ENCODE results near the gene DQX1. TPM values are rescaled to one million over a fixed set of nuclear protein-coding genes. Genes with fewer than 3 reads are reported as not detected.

Gene DQX1
- total and polyA plus RNA-seq, 4 donors = 0.12 to 0.34 (median 0.17) TPM; not detected in 1

DNA sequence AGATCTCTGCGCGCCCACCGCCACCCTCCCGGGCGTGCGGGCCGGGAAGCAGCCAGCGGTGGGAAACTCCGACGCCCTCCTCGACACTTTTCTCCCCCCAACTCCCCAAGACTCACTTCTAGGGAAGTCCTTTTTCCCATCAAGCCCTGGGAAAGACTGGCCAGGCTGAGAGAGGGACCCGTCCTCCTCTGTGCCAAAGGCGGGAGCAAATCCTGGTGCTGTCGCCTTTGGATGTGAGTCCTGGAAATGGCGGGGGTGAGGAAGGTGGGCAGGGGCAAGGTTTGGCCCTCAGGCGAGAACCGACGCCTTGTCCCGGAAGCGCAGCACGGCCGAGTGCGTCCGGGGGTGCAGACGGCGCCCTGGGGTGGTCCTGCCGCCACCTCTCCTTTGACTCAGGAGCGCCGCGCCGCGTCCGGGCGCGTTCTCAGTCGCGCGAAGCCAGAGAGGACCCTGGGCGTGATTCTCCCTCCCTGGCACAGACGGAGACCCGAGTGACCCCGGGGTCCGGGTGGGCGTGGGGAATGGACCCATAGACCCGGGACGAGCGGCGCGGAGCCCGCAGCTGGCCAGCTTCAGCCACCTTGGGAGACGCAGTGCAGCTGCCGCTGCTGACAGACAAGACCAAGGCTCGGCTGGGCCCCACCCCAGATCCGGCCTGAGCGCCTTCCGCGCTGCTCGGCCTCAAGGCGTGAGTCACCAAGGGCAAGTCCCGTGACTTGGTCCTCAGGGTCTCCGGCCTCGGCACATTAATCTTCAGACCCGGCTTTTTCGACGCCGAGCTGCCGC, 23.1 kb downstream of the DQX1 start:
- H3K9ac ChIP-seq (ENCODE audit: insufficient read depth in 1 of 2, low read length in 2 of 2) = no peak overlapping the region
- TF ChIP-seq CTCF (IDR thresholded peaks at IDR 0.05; ENCODE audit: control extremely low read depth, extremely low read depth) = no peak
- H3K9me3 ChIP-seq (ENCODE audit: control insufficient read depth in 4 of 4, insufficient read depth in 3 of 4, low read length in 3 of 4) = peaks cover 0 to 2% (median 0%) of the 10 kb centered on the region in 4 donors
- peaks cover 0 to 14% (median 8%) of the 10 kb centered on the region in 4 donors for H3K36me3 ChIP-seq (ENCODE audit: control insufficient read depth in 4 of 4, insufficient read depth in 4 of 4, low read length in 4 of 4)
- peaks cover 0 to 70% (median 65%) of the 10 kb centered on the region in 3 donors for H3K27me3 ChIP-seq (ENCODE audit: control insufficient read depth in 3 of 3, insufficient read depth in 3 of 3, low read length in 2 of 3)
- WGBS, 2 donors = 1% methylated on average over 65 to 67 of the region's 67 CpGs
- peak overlapping the region; percentile 56 for H3K4me3 ChIP-seq
- ATAC-seq (ENCODE audit: insufficient read depth, low FRiP score) = peak; percentile 66
- H3K27ac ChIP-seq (ENCODE audit: low read depth in 1 of 2, low read length in 1 of 2) = peak overlapping the region; percentile 73 to 75
- DNase-seq = peak; percentile 71 to 84 (median 76)
- peaks cover 5 to 40% (median 14%) of the 10 kb centered on the region in 5 donors for H3K4me1 ChIP-seq (ENCODE audit: control insufficient read depth in 5 of 5, insufficient read depth in 5 of 5, low read length in 5 of 5)

DNA sequence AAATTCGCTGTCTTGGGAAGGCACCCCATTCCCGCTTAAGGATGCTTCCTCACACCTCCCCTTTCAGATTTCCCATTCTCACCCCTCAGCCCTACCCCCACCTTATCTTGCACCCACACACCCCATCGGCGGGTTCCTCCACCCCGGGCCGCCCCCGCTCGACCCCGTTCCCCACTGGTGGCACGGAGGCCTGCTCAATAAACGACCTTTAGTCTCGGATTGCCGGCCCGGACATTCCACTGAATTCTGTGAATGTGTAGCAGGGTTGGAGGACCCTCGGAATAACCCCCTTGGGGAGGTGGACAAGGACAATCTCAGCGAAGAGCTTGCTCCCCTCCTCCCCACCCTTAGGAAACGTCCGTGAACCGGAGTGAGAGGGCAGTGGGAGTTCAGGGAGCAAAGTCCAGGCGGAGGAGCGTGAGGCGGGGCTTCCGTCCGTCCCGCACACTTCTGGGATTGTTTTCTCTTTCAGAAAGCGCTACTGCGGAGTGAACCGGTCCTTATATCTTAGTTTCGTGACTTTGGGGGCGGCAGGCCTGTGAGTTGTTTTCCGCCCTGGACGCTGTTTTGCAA, 23.8 kb downstream of the DQX1 start:
- ATAC-seq (ENCODE audit: insufficient read depth, low FRiP score) (no peak), DNase-seq (peak in 2 of 3 donors; percentile 23 to 39)
- Histone ChIP-seq H3K27me3 (ENCODE audit: control insufficient read depth in 3 of 3, insufficient read depth in 3 of 3, low read length in 2 of 3) (peaks cover 0 to 77% (median 71%) of the 10 kb centered on the region in 3 donors), H3K27ac (ENCODE audit: low read depth in 1 of 2, low read length in 1 of 2) (peak overlapping the region; percentile 73 to 75), H3K9me3 (ENCODE audit: control insufficient read depth in 4 of 4, insufficient read depth in 3 of 4, low read length in 3 of 4) (peaks cover 0 to 2% (median 0%) of the 10 kb centered on the region in 4 donors), H3K4me1 (ENCODE audit: control insufficient read depth in 5 of 5, insufficient read depth in 5 of 5, low read length in 5 of 5) (peaks cover 5 to 45% (median 14%) of the 10 kb centered on the region in 5 donors), H3K9ac (ENCODE audit: insufficient read depth in 1 of 2, low read length in 2 of 2) (no peak overlapping the region), H3K4me3 (peak overlapping the region; percentile 56), H3K36me3 (ENCODE audit: control insufficient read depth in 4 of 4, insufficient read depth in 4 of 4, low read length in 4 of 4) (peaks cover 0 to 14% (median 7%) of the 10 kb centered on the region in 4 donors)
- WGBS, 2 donors = 12 to 16% methylated on average over 32 of the region's 32 CpGs
- no peak for TF ChIP-seq CTCF (IDR thresholded peaks at IDR 0.05; ENCODE audit: control extremely low read depth, extremely low read depth)

DNA sequence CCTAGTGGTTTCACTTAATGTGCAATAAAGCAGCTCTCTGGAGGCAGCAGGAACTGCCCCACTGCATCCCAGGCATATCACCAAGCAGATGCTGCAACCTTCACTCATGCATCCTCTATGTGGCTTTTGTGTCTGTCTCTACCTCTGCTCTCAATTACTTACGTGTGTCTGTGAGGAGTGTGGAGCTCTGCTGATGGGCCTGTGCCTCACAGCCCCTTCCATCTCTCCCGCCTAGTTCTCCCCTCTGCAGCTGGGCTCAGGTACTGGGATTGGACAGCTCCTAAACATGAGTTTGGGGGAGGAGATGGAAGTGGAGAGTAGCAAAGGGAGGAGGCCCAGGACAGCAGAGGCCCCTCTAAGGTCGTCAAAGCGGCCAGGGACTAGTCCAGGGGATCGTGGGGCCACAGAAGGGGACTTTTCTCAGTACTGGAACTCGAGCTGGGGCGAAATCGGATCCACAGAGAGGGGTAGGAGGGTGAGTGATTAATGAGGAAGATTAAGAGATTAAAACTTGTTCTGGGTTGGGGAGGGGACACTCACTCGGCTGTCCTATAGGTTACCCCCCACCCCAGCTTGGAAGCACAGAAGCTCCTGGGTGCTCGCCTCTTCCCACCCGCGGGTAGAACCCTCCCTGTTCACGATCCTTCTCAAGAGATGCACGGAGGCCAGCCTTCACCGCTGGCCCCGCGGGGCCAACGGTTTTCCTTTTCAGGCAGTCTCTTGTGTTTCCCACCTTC, 24.5 kb downstream of the DQX1 start:
- H3K36me3 ChIP-seq (ENCODE audit: control insufficient read depth in 4 of 4, insufficient read depth in 4 of 4, low read length in 4 of 4) = peaks cover 0 to 14% (median 7%) of the 10 kb centered on the region in 4 donors
- ATAC-seq (ENCODE audit: insufficient read depth, low FRiP score) (no peak), DNase-seq (no peak)
- H3K4me3 ChIP-seq = no peak overlapping the region
- no peak overlapping the region for H3K27ac ChIP-seq (ENCODE audit: low read depth in 1 of 2, low read length in 1 of 2)
- 76 to 83% methylated on average over 18 of the region's 18 CpGs for WGBS, 2 donors
- peaks cover 1 to 39% (median 14%) of the 10 kb centered on the region in 5 donors for H3K4me1 ChIP-seq (ENCODE audit: control insufficient read depth in 5 of 5, insufficient read depth in 5 of 5, low read length in 5 of 5)
- no peak for TF ChIP-seq CTCF (IDR thresholded peaks at IDR 0.05; ENCODE audit: control extremely low read depth, extremely low read depth)
- no peak overlapping the region for H3K9ac ChIP-seq (ENCODE audit: insufficient read depth in 1 of 2, low read length in 2 of 2)
- peaks cover 0 to 84% (median 78%) of the 10 kb centered on the region in 3 donors for H3K27me3 ChIP-seq (ENCODE audit: control insufficient read depth in 3 of 3, insufficient read depth in 3 of 3, low read length in 2 of 3)
- peaks cover 0 to 2% (median 0%) of the 10 kb centered on the region in 4 donors for H3K9me3 ChIP-seq (ENCODE audit: control insufficient read depth in 4 of 4, insufficient read depth in 3 of 4, low read length in 3 of 4)

Measured in lung (tissue), 12 donors.